NK-92 treated with Interleukin-12 subunit alpha and Interleukin-12 subunit beta, amount 100 ng/mL, for 24 hours (cell line): Measurements from ENCODE around the gene DDX21.
"Not testable (repeated sequence)": the region's sequence is repeated elsewhere in the genome, so short reads cannot be mapped to it uniquely, and the experiment has no call there.

ENCODE experiments used
- DNase-seq: peaks from one replicate; lab custom pipeline; 2025; lab: John Stamatoyannopoulos, UW

Gene DDX21

GRCh38 chr10:68955832-68956532, at the start of gene DDX21:
Gene DDX21, plus strand, starts transcription at chr10:68956170. Its CDS starts 56 bp downstream, at chr10:68956226.
- DNase-seq, result peak; percentile 81

GRCh38 chr10:68924593-68924992, 31.4 kb upstream of the DDX21 start:
- no peak for DNase-seq

GRCh38 chr10:68925489-68925888, 30.5 kb upstream of the DDX21 start:
- no peak for DNase-seq

GRCh38 chr10:68929157-68929556, 26.8 kb upstream of the DDX21 start:
- DNase-seq, result not testable (repeated sequence)

- not testable (repeated sequence) for DNase-seq
Measured at GRCh38 chr10:68929888-68930287, 26.1 kb upstream of the DDX21 start.

GRCh38 chr10:68932860-68933259, 23.1 kb upstream of the DDX21 start:
- DNase-seq, result not testable (repeated sequence)

- DNase-seq, result no peak
Measured at GRCh38 chr10:68934994-68935393, 21.0 kb upstream of the DDX21 start.

GRCh38 chr10:68938117-68938516, 17.9 kb upstream of the DDX21 start:
- DNase-seq, result no peak

GRCh38 chr10:68938884-68939283, 17.1 kb upstream of the DDX21 start:
- no peak for DNase-seq

- DNase-seq, result not testable (repeated sequence)
Measured at GRCh38 chr10:68940917-68941316, 15.1 kb upstream of the DDX21 start.

- no peak for DNase-seq
Measured at GRCh38 chr10:68950598-68950997, 5.4 kb upstream of the DDX21 start.

- no peak for DNase-seq
Measured at GRCh38 chr10:68954904-68955303, 1.1 kb upstream of the DDX21 start.

GRCh38 chr10:68955355-68955831, 577 bp upstream of the DDX21 start:
- no peak for DNase-seq

- DNase-seq, result no peak
Measured at GRCh38 chr10:68957284-68957615, 1.3 kb downstream of the DDX21 start.

GRCh38 chr10:68957654-68958053, 1.7 kb downstream of the DDX21 start:
- no peak for DNase-seq

GRCh38 chr10:68959695-68960527, 3.9 kb downstream of the DDX21 start:
- DNase-seq, result no peak

GRCh38 chr10:68963151-68963550, 7.2 kb downstream of the DDX21 start:
- no peak for DNase-seq

- DNase-seq, result no peak
Measured at GRCh38 chr10:68973975-68974374, 18.0 kb downstream of the DDX21 start.

- DNase-seq, result not testable (repeated sequence)
Measured at GRCh38 chr10:68975936-68976473, 20.0 kb downstream of the DDX21 start.

- not testable (repeated sequence) for DNase-seq
Measured at GRCh38 chr10:68979738-68980137, 23.8 kb downstream of the DDX21 start.

- DNase-seq, result no peak
Measured at GRCh38 chr10:68981074-68981473, 25.1 kb downstream of the DDX21 start.

- no peak for DNase-seq
Measured at GRCh38 chr10:68982389-68982788, 26.4 kb downstream of the DDX21 start.

GRCh38 chr10:68987611-68988010, 31.6 kb downstream of the DDX21 start:
- no peak for DNase-seq
